ENCODE measurements around the gene TOB1. TPM values are rescaled to one million over a fixed set of nuclear protein-coding genes. Genes with fewer than 3 reads are reported as not detected.

TOB1 gene
- 7.7 TPM for total RNA-seq
- polyA plus RNA-seq = 49.3 TPM
- long read RNA-seq, donor 1, partial matches to known transcripts = 0 of 2 reads
- long read RNA-seq, donor 1, other reads (novel, unspliced or antisense) = 0 of 2 reads
- long read RNA-seq, donor 2 = 0 reads
- long read RNA-seq, donor 3, partial matches to known transcripts = 0 of 8 reads
- long read RNA-seq, donor 3, other reads (novel, unspliced or antisense) = 5 of 8 reads
- long read RNA-seq, donor 4, transcript TOB1-202 (2 exons, 2,229 nt) = major isoform, 5 of 5 reads
- long read RNA-seq, donor 4, partial matches to known transcripts = 0 of 5 reads
- long read RNA-seq, donor 4, other reads (novel, unspliced or antisense) = 0 of 5 reads
- long read RNA-seq, donor 5, transcript TOB1-202 (2 exons, 2,229 nt) = major isoform, 9 of 14 reads
- long read RNA-seq, donor 5, partial matches to known transcripts = 5 of 14 reads
- long read RNA-seq, donor 5, other reads (novel, unspliced or antisense) = 0 of 14 reads
- long read RNA-seq, donor 6, transcript TOB1-202 (2 exons, 2,229 nt) = major isoform, 6 of 54 reads
- long read RNA-seq, donor 6, partial matches to known transcripts = 48 of 54 reads
- long read RNA-seq, donor 6, other reads (novel, unspliced or antisense) = 0 of 54 reads
- long read RNA-seq, donor 7, transcript TOB1-202 (2 exons, 2,229 nt) = major isoform, 6 of 64 reads
- long read RNA-seq, donor 7, partial matches to known transcripts = 58 of 64 reads
- long read RNA-seq, donor 7, other reads (novel, unspliced or antisense) = 0 of 64 reads
- long read RNA-seq, donor 8, partial matches to known transcripts = 0 of 2 reads
- long read RNA-seq, donor 8, other reads (novel, unspliced or antisense) = 0 of 2 reads
- long read RNA-seq, donor 9, partial matches to known transcripts = 0 of 4 reads
- long read RNA-seq, donor 9, other reads (novel, unspliced or antisense) = 0 of 4 reads
- long read RNA-seq, donor 10, transcript TOB1-202 (2 exons, 2,229 nt) = major isoform, 7 of 7 reads
- long read RNA-seq, donor 10, partial matches to known transcripts = 0 of 7 reads
- long read RNA-seq, donor 10, other reads (novel, unspliced or antisense) = 0 of 7 reads

GRCh38 chr17:50866261-50866949, at the start of gene TOB1:
Gene TOB1 (minus strand): TSS chr17:50866354. CDS start chr17:50864017, 2,337 bp downstream.
- DNase-seq (ENCODE audit: low read depth in 6 of 9, low spot score in 9 of 9) = peak; percentile 76 to 98 (median 95)
- Histone ChIP-seq H3K36me3 (ENCODE audit: control insufficient read depth in 2 of 2, insufficient read depth in 2 of 2, low read length in 1 of 2) (peaks cover 7 to 15% of the 10 kb centered on the region in 2 donors), H3K4me3 (ENCODE audit: low read length in 2 of 2) (peak within 1 kb of the TSS; percentile 96), H3K9me3 (ENCODE audit: control insufficient read depth in 2 of 2, insufficient read depth in 1 of 2, low read length in 1 of 2) (peaks cover 0 to 7% of the 10 kb centered on the region in 2 donors), H3K27ac (ENCODE audit: low read depth in 1 of 2, low read length in 1 of 2) (peak within 1 kb of the TSS; percentile 100), H3K4me1 (ENCODE audit: control insufficient read depth in 2 of 2, insufficient read depth in 2 of 2, low read length in 2 of 2) (peaks cover 17 to 29% of the 10 kb centered on the region in 2 donors), H3K27me3 (ENCODE audit: control insufficient read depth in 2 of 2, insufficient read depth in 1 of 2, low read length in 1 of 2) (no peaks in the 10 kb centered on the region)
- under 1% methylated on average over 75 of the region's 75 CpGs for WGBS

GRCh38 chr17:50914505-50915063, 48.4 kb upstream of the TOB1 start:
- peaks cover 3 to 40% of the 10 kb centered on the region in 2 donors for H3K4me1 ChIP-seq (ENCODE audit: control insufficient read depth in 2 of 2, insufficient read depth in 2 of 2, low read length in 2 of 2)
- DNase-seq (ENCODE audit: low read depth in 6 of 9, low spot score in 9 of 9) = no peak
- H3K27me3 ChIP-seq (ENCODE audit: control insufficient read depth in 2 of 2, insufficient read depth in 1 of 2, low read length in 1 of 2) = no peaks in the 10 kb centered on the region
- WGBS = 95% methylated on average over 11 of the region's 11 CpGs
- H3K9me3 ChIP-seq (ENCODE audit: control insufficient read depth in 2 of 2, insufficient read depth in 1 of 2, low read length in 1 of 2) = peaks cover 0 to 6% of the 10 kb centered on the region in 2 donors
- H3K36me3 ChIP-seq (ENCODE audit: control insufficient read depth in 2 of 2, insufficient read depth in 2 of 2, low read length in 1 of 2) = no peaks in the 10 kb centered on the region
- H3K27ac ChIP-seq (ENCODE audit: low read depth in 1 of 2, low read length in 1 of 2) = no peak overlapping the region
- H3K4me3 ChIP-seq (ENCODE audit: low read length in 2 of 2) = no peak overlapping the region

GRCh38 chr17:50913120-50913519, 47.0 kb upstream of the TOB1 start:
- no peak for DNase-seq (ENCODE audit: low read depth in 6 of 9, low spot score in 9 of 9)
- Histone ChIP-seq H3K27me3 (ENCODE audit: control insufficient read depth in 2 of 2, insufficient read depth in 1 of 2, low read length in 1 of 2) (no peaks in the 10 kb centered on the region), H3K4me1 (ENCODE audit: control insufficient read depth in 2 of 2, insufficient read depth in 2 of 2, low read length in 2 of 2) (peaks cover 3 to 40% of the 10 kb centered on the region in 2 donors), H3K36me3 (ENCODE audit: control insufficient read depth in 2 of 2, insufficient read depth in 2 of 2, low read length in 1 of 2) (no peaks in the 10 kb centered on the region), H3K9me3 (ENCODE audit: control insufficient read depth in 2 of 2, insufficient read depth in 1 of 2, low read length in 1 of 2) (peaks cover 0 to 7% of the 10 kb centered on the region in 2 donors), H3K27ac (ENCODE audit: low read depth in 1 of 2, low read length in 1 of 2) (no peak overlapping the region), H3K4me3 (ENCODE audit: low read length in 2 of 2) (no peak overlapping the region)
- 94% methylated on average over 2 of the region's 2 CpGs for whole genome bisulfite sequencing

- no peak overlapping the region for H3K4me3 ChIP-seq (ENCODE audit: low read length in 2 of 2)
- DNase-seq (ENCODE audit: low read depth in 6 of 9, low spot score in 9 of 9) = no peak
- H3K27me3 ChIP-seq (ENCODE audit: control insufficient read depth in 2 of 2, insufficient read depth in 1 of 2, low read length in 1 of 2) = no peaks in the 10 kb centered on the region
- WGBS = 98% methylated on average over 4 of the region's 4 CpGs
- H3K36me3 ChIP-seq (ENCODE audit: control insufficient read depth in 2 of 2, insufficient read depth in 2 of 2, low read length in 1 of 2) = no peaks in the 10 kb centered on the region
- H3K4me1 ChIP-seq (ENCODE audit: control insufficient read depth in 2 of 2, insufficient read depth in 2 of 2, low read length in 2 of 2) = peaks cover 3 to 38% of the 10 kb centered on the region in 2 donors
- H3K27ac ChIP-seq (ENCODE audit: low read depth in 1 of 2, low read length in 1 of 2) = no peak overlapping the region
- peaks cover 0 to 7% of the 10 kb centered on the region in 2 donors for H3K9me3 ChIP-seq (ENCODE audit: control insufficient read depth in 2 of 2, insufficient read depth in 1 of 2, low read length in 1 of 2)
Measured at GRCh38 chr17:50911890-50912289, 45.7 kb upstream of the TOB1 start.

- Histone ChIP-seq H3K4me3 (ENCODE audit: low read length in 2 of 2) (no peak overlapping the region), H3K27ac (ENCODE audit: low read depth in 1 of 2, low read length in 1 of 2) (no peak overlapping the region), H3K36me3 (ENCODE audit: control insufficient read depth in 2 of 2, insufficient read depth in 2 of 2, low read length in 1 of 2) (no peaks in the 10 kb centered on the region), H3K9me3 (ENCODE audit: control insufficient read depth in 2 of 2, insufficient read depth in 1 of 2, low read length in 1 of 2) (peaks cover 0 to 7% of the 10 kb centered on the region in 2 donors), H3K4me1 (ENCODE audit: control insufficient read depth in 2 of 2, insufficient read depth in 2 of 2, low read length in 2 of 2) (peaks cover 3 to 38% of the 10 kb centered on the region in 2 donors), H3K27me3 (ENCODE audit: control insufficient read depth in 2 of 2, insufficient read depth in 1 of 2, low read length in 1 of 2) (no peaks in the 10 kb centered on the region)
- WGBS = 93% methylated on average over 6 of the region's 6 CpGs
- no peak for DNase-seq (ENCODE audit: low read depth in 6 of 9, low spot score in 9 of 9)
Measured at GRCh38 chr17:50911450-50911849, 45.3 kb upstream of the TOB1 start.

GRCh38 chr17:50909765-50910605, 43.8 kb upstream of the TOB1 start:
- peaks cover 0 to 7% of the 10 kb centered on the region in 2 donors for H3K9me3 ChIP-seq (ENCODE audit: control insufficient read depth in 2 of 2, insufficient read depth in 1 of 2, low read length in 1 of 2)
- peaks cover 3 to 45% of the 10 kb centered on the region in 2 donors for H3K4me1 ChIP-seq (ENCODE audit: control insufficient read depth in 2 of 2, insufficient read depth in 2 of 2, low read length in 2 of 2)
- peak in 3 of 9 donors; percentile 57 to 81 (median 57) for DNase-seq (ENCODE audit: low read depth in 6 of 9, low spot score in 9 of 9)
- WGBS = 83% methylated on average over 15 of the region's 15 CpGs
- no peaks in the 10 kb centered on the region for H3K27me3 ChIP-seq (ENCODE audit: control insufficient read depth in 2 of 2, insufficient read depth in 1 of 2, low read length in 1 of 2)
- H3K27ac ChIP-seq (ENCODE audit: low read depth in 1 of 2, low read length in 1 of 2) = peak overlapping the region; percentile 73 to 77
- no peak overlapping the region for H3K4me3 ChIP-seq (ENCODE audit: low read length in 2 of 2)
- H3K36me3 ChIP-seq (ENCODE audit: control insufficient read depth in 2 of 2, insufficient read depth in 2 of 2, low read length in 1 of 2) = no peaks in the 10 kb centered on the region

- H3K4me3 ChIP-seq (ENCODE audit: low read length in 2 of 2) = no peak overlapping the region
- peaks cover 0 to 7% of the 10 kb centered on the region in 2 donors for H3K9me3 ChIP-seq (ENCODE audit: control insufficient read depth in 2 of 2, insufficient read depth in 1 of 2, low read length in 1 of 2)
- peaks cover 3 to 51% of the 10 kb centered on the region in 2 donors for H3K4me1 ChIP-seq (ENCODE audit: control insufficient read depth in 2 of 2, insufficient read depth in 2 of 2, low read length in 2 of 2)
- DNase-seq (ENCODE audit: low read depth in 6 of 9, low spot score in 9 of 9) = peak in 4 of 9 donors; percentile 55 to 73 (median 59)
- H3K27me3 ChIP-seq (ENCODE audit: control insufficient read depth in 2 of 2, insufficient read depth in 1 of 2, low read length in 1 of 2) = no peaks in the 10 kb centered on the region
- H3K36me3 ChIP-seq (ENCODE audit: control insufficient read depth in 2 of 2, insufficient read depth in 2 of 2, low read length in 1 of 2) = no peaks in the 10 kb centered on the region
- 58% methylated on average over 16 of the region's 16 CpGs for WGBS
- peak overlapping the region; percentile 10 to 77 for H3K27ac ChIP-seq (ENCODE audit: low read depth in 1 of 2, low read length in 1 of 2)
Measured at GRCh38 chr17:50908860-50909764, 43.0 kb upstream of the TOB1 start.

Measured in thymus (tissue), 14 donors.